Measurements from ENCODE around the gene TMEM94.

DNA sequence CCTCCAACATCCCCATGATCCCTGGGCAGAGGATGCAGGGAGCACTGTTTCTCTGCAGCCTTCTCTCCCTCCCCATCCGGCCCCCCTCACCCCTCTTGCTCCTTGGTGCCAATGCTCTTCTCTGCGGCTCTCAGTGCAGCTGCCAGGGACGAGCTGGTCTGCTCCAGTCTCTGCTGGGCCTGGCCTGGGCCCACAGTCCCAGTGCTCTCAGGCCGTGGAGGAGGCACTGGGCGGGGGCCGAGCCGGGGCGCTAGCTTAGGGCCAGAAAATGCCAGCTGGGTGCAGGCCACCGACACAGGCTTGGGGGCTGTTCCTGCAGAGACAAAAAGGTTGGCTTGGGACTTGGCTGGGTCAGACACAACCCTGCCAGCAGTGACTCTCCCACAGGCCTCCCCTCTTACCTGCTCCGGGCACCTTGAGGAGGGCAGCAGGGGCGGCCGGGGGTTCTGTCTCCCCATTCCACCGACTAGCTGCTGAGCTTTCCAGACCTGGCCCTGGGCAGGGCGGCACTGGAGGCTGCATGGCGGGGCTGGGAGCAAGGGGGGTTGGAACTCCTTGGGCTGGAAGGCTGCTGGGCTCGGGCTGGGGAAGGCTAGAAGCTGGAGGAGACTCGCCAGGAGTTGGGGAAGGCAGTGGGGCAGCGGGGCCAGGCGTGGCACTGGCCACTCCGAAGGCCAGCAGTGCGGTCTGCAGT is 45.1 kb downstream of the TMEM94 start:
- TF ChIP-seq POLR2AphosphoS5 (IDR thresholded peaks at IDR 0.05; ENCODE audit: insufficient read depth in 1 of 2, low read depth in 1 of 2) (peak in 1 of 2 donors; percentile 45), POLR2A (IDR thresholded peaks at IDR 0.05) (no peak)
- TF ChIP-seq, protein P1, sequence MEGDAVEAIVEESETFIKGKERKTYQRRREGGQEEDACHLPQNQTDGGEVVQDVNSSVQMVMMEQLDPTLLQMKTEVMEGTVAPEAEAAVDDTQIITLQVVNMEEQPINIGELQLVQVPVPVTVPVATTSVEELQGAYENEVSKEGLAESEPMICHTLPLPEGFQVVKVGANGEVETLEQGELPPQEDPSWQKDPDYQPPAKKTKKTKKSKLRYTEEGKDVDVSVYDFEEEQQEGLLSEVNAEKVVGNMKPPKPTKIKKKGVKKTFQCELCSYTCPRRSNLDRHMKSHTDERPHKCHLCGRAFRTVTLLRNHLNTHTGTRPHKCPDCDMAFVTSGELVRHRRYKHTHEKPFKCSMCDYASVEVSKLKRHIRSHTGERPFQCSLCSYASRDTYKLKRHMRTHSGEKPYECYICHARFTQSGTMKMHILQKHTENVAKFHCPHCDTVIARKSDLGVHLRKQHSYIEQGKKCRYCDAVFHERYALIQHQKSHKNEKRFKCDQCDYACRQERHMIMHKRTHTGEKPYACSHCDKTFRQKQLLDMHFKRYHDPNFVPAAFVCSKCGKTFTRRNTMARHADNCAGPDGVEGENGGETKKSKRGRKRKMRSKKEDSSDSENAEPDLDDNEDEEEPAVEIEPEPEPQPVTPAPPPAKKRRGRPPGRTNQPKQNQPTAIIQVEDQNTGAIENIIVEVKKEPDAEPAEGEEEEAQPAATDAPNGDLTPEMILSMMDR (IDR thresholded peaks at IDR 0.05) = no peak

Measured in vagina (tissue), 2 donors.